ENCODE measurements around the gene PSMD1. TPM values are rescaled to one million over a fixed set of nuclear protein-coding genes. Genes with fewer than 3 reads are reported as not detected.

The PSMD1 gene
- total and polyA plus RNA-seq, 2 donors (not counting 3 experiments of a cell fraction or from before 2014, with no cell fraction given), result 163 to 209 TPM

GRCh38 chr2:231184319-231184718 lies 127.7 kb downstream of the PSMD1 start:
- no peaks in the 10 kb centered on the region for H3K79me2 ChIP-seq (ENCODE audit: control insufficient read depth, insufficient read depth, low read length)
- intact Hi-C loops (cut with micrococcal nuclease), result no loop called here
- DNase-seq (ENCODE audit: low read depth, low spot score), result no peak
- H2AFZ ChIP-seq (ENCODE audit: low read depth, low read length), result no peak overlapping the region
- POLR2A ChIA-PET, result no interaction called here
- no peak overlapping the region for H3K27ac ChIP-seq (ENCODE audit: insufficient read depth, low read depth, low read length)
- dilution Hi-C loops (cut with MboI; ENCODE audit: extremely low pct_ligation_motif_present, low sequenced_read_pairs), result no loop called here
- no TSS peak for BruUV-seq (replicated peaks)
- no peak overlapping the region for H3K4me3 ChIP-seq (replicated peaks in 1 of 3; ENCODE audit: insufficient read depth in 1 of 3, low read depth in 1 of 3, low read length in 3 of 3)
- CTCF ChIA-PET, result interaction anchor here (0.5 to 5.1 kb wide), 4 partner anchors 8 to 80 kb away, joined by 3 to 30 read pairs (median 3); partner anchors contain the start of gene HTR2B
- H3K9me3 ChIP-seq (replicated peaks; ENCODE audit: control insufficient read depth, insufficient read depth, low read length), result no peaks in the 10 kb centered on the region
- no peaks in the 10 kb centered on the region for H3K36me3 ChIP-seq (ENCODE audit: control insufficient read depth in 2 of 2, extremely low read depth in 1 of 2, insufficient read depth in 2 of 2, low read length in 2 of 2)
- no peak for FAIRE-seq
- H4K20me1 ChIP-seq (replicated peaks; ENCODE audit: control insufficient read depth, extremely low read depth, insufficient read depth, low read length), result no peaks in the 10 kb centered on the region
- H3K9me1 ChIP-seq (replicated peaks; ENCODE audit: control insufficient read depth, extremely low read depth, insufficient read depth, low read length), result no peaks in the 10 kb centered on the region
- no peak overlapping the region for H3K9ac ChIP-seq (replicated peaks; ENCODE audit: extremely low read depth, insufficient read depth, low read length)
- H3K4me1 ChIP-seq (ENCODE audit: control insufficient read depth, extremely low read depth, insufficient read depth, low read length), result peaks cover 48% of the 10 kb centered on the region
- no peaks in the 10 kb centered on the region for H3K27me3 ChIP-seq (ENCODE audit: control insufficient read depth in 2 of 2, insufficient read depth in 2 of 2, low read length in 2 of 2)
- no peak overlapping the region for H3K4me2 ChIP-seq (ENCODE audit: insufficient read depth, low read length)
- TF ChIP-seq EZH2 (IDR thresholded peaks at IDR 0.05; ENCODE audit: borderline replicate concordance, low read depth, low read length, severe bottlenecking) (no peak), GATA2 (IDR thresholded peaks at IDR 0.05; ENCODE audit: insufficient read depth, insufficient read length, low read depth, low read length) (no peak), JUN (IDR thresholded peaks at IDR 0.05; ENCODE audit: borderline replicate concordance, insufficient read depth, insufficient read length, low read depth) (no peak), POLR2AphosphoS5 (IDR thresholded peaks at IDR 0.05; ENCODE audit: insufficient read depth, low read depth, low read length) (no peak), FOS (IDR thresholded peaks at IDR 0.05; ENCODE audit: borderline replicate concordance, insufficient read depth, low read length) (no peak), CTCF (IDR thresholded peaks at IDR 0.05; ENCODE audit: extremely low read depth in 1 of 2, insufficient read depth in 1 of 2, low read depth in 1 of 2, low read length in 2 of 2) (no peak), MAX (IDR thresholded peaks at IDR 0.05; ENCODE audit: insufficient read depth, insufficient read length) (no peak), MYC (IDR thresholded peaks at IDR 0.05; ENCODE audit: low read depth, low read length) (no peak), POLR2A (IDR thresholded peaks at IDR 0.05; ENCODE audit: low read depth, low read length) (no peak)
